Adipose tissue (tissue), 3 donors: Measurements from ENCODE around the gene NFYC. TPM values are rescaled to one million over a fixed set of nuclear protein-coding genes. Genes with fewer than 3 reads are reported as not detected.

Experiments used
- H3K27ac ChIP-seq: one replicate; pipeline ENCODE4 v1.5.1; 2013; ENCODE audit warnings: low read depth, low read length
- WGBS, 3 donors: extraction: QIAGEN DNeasy Blood & Tissue Kit; methylation state at CpG; one replicate each; pipeline ENCODE4 v1.1.7; 2013; 5-methylcytosine and 5-hydroxymethylcytosine counted together
- polyA plus RNA-seq, 3 donors: library from polyadenylated mRNA; stranded (reverse); fragments of 200-250 nt; gene quantifications; one replicate each; pipeline ENCODE4 v1.2.3, GENCODE V29; 2013
- donor health status: healthy with polysubstance abuse.
- donor health status: Bipolar disorder and iron deficiency.
- donor health status: healthy.

Gene NFYC
- polyA plus RNA-seq, 3 donors: 26.5 to 32.9 (median 26.9) TPM

DNA sequence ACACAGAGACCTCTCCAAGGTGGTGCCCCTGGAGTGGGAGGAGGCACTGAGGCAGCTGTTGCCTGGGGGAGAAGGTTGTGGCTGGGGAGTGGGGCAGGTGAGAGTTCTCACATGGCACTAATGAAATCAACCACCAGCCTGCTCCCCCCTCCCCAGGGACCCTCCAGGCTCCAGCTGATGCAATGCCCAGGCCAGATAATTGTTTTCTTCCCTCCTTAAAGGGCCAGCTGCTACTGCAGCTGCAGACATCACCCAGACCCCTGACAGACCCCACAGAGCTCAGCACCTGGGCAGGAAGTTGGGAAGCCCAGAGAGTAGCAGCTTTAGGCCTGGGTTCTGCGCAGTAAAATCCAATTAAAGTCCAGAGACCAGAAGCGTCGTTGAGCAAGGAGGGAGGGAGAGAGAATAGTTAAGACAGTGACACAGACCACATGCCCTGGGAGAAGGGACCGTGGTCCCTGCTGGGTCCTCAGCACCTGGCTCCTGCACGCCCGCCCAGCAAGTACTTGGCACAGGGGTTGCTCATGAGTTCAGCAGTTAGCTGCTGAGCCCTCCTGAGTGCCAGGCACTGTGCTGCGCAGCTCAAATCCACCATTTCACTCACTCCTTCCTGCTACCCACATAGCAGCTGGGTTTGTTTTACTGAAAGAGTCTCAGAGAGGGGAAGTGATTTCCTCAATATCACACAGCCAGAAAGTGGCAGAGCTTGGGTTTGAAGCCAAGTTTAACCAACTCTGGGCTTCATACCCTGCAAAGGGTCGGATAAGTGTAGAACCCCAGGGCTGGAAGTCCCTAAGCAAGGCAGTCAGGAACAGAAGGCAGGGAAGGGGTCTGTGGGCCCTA is 28.0 kb upstream of the NFYC start:
- WGBS, 3 donors: 59 to 67% (median 63%) methylated on average over 8 of the region's 8 CpGs
- no peak overlapping the region for H3K27ac ChIP-seq

DNA sequence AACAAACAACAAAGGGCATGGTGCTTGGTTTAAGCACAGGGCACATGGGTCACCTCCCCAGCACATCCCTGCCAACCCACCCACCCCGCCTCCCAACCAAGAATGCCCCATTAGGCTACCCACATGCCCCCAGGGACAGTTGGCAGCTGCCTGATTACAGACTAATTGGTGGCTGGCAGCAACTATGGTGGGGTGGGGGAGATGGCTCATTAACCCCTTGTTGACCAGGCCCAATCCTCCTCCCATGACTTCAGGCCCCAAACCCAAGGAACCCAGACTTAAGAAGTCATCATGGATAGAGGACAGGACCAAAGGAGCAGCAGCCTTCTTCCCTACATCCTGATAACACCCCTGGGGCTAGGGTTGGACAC is 27.4 kb upstream of the NFYC start:
- H3K27ac ChIP-seq: no peak overlapping the region
- 92 to 100% (median 93%) methylated on average over 1 of the region's 1 CpG for WGBS, 3 donors

DNA sequence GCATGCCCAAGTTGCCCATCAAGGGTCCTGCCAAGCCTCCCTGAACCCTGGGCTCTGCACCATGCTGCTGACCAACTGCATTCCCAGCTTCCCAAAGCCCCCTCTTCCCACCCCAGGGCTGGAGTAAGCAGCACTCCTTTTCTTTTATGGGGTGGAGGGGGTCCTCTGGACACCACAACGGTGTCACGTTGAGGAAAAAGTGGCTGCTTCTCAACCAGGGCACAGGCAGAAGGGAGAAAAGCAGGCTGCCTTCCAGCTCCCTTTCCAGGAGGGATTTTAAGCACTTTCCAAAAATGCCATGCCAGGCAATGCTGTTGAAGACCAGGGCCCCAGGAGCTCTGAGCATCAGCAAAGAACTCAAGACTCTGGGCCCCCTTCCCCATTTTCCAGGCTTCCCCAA is 26.7 kb upstream of the NFYC start:
- no peak overlapping the region for H3K27ac ChIP-seq
- 42 to 70% (median 54%) methylated on average over 2 of the region's 2 CpGs for WGBS, 3 donors

DNA sequence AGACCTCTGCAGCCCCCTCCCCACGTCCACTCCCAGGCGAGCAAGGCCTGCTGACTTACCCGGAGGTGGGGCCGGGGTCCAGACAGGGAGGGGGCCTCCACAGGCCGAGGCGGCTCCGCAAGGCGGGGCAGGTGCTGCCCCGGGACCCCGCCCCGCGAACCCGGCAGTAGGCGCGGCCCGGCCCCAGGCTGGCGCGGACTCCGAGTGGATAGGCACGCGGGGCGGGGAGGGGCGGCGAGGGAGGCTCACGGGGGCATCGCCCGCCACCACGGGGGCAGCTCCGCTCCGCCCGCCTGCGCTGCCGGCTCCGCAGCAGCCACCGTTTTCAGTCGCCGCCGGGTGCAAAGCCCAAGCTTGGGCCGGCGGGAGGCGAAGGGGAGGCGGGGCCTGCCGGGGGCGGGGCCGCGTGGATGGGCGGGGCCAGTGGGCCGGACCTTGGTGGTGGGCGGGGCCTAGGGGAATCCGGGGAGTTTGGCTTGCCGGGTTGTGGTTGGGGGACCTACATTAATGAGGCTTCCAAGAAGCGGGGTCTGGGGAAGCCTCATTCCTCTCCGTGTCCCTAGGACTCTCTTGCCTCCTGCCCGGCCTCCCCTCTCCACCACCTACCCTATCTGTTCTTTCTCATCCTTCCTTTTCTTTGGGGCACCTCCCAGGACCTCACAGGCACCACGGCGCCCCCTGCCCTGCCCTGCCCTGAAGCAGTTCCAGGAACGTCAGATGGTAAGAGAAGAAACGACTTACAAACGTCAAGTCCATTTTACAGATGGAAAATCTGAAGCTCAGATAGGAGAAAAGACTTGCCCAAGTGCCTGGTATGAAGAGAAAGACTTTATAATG is 26.0 kb upstream of the NFYC start, which contains the start of gene RIMS3:
RIMS3 (minus strand) TSS at position 348 of the 837 bp plus-strand sequence. CDS start 23,757 bp downstream, outside the sequence.
- 1 to 4% (median 2%) methylated on average over 31 to 59 of the region's 59 CpGs for WGBS, 3 donors

DNA sequence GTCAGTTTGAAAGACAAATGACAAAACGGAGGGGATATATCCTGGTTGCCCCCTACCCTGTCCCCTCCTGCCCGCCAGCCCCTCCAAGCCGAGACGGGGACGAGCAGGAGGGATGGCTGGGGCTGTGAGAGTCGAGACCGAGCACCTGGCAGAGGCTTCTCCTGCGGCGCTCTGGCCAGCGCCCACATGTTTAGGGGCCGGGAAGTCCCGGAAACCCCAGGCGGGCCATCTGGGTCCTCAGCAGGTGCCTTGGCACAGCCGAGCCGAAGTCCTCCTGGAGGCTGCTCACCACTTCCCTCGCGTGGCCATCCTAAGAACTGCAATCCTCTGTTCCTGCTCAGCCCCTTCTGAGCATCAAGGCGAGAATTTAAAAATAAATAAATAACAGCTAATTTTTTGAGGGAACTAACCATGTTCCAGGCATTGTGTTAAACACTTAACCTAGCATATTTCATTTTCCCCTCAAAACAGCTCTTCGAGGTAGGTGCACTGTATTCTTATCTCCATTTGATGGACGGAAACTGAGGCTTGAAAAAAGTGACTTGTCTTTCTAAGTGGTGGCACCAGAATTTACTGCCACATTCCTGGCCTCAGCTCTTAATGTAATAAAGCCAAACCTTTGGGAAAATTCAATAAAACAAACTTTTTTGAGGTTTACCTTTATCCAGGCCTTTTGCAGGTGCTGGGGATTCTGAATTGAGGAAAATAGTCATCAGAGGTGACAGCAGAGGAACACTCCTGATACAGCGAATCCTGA is 22.6 kb upstream of the NFYC start:
- WGBS, 3 donors: 10 to 12% (median 11%) methylated on average over 21 of the region's 21 CpGs
- no peak overlapping the region for H3K27ac ChIP-seq

More for the DNA sequence above, 26.0 kb upstream of the NFYC start, which contains the start of gene RIMS3:
- H3K27ac ChIP-seq: no peak within 1 kb of the TSS

DNA sequence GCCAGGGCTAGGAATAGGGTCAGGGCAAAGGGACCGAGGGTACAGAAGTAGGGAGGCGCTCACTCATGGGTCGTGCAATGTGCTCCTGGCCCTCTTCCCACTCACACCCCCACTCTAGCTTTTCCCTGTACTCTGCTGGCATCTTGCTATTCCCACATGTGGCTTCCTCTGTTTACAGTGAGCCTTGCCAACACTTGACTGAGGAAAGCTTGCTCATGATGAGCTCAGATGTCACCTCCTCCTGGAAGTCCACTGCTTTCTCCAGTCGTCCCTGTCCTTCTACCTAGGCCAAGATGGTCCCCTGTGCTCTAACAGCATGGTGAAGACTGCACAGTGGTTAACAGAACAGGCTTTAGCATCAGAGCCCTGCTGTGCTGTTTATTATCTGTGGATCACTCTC is 18.1 kb upstream of the NFYC start:
- 78 to 89% (median 78%) methylated on average over 4 of the region's 4 CpGs for WGBS, 3 donors
- H3K27ac ChIP-seq: no peak overlapping the region

DNA sequence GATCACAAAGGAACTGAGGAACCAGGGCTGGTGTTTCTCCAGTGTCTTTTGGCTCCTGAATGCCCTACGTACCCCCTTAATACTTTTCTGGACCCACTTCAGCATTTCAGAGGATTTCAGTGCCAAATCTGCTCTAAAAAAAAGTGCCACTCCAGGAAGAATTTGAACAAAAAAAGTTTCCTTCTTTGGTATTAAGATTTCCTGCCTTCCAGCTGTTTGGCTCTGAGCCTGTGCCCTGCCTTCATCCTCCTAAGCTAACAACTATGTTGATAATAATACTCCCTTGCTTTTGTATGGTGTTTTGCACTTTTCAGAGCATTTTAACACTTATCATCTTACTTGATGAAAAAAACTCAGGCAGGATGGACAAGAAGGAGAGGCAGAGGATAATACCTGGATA is 15.0 kb upstream of the NFYC start:
- no peak overlapping the region for H3K27ac ChIP-seq
- 19 to 58% (median 21%) methylated on average over 1 of the region's 1 CpG for WGBS, 3 donors

DNA sequence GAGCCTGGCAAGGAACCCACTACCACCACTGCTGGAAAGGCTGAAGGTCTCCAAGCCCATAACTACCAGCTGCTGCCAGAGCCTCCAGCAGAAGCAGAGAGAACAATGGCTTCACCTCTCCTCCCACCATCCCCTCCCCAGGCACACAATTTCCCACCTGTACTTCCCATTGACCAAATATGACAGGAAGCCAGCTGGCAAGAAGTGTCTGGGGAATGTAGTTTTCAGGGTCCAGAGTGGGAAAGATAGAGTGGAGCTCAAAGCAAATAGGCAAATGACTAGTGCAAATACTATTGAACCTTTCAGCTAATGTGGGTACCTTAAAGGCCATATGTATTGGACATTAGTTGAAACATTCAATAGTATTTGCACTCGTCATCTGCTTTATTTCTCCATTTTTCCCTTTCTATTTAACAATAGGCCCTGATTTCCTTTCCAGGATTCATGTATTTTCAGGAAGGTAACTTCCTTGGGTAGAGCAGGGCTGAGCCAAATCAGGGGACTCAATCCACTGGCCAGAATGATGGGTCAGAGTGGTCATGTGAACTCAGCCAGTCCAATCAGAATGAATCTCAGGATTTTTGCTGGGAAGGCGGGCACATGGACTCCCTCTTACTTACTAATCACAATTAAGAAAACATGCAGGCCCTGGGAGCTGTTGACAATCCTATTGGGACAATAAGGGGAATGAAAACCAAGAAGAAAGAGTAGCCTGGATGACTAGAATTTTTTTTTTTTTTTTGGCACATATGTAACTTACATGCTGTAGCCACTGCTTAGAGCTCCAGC is 12.1 kb upstream of the NFYC start:
- 89 to 90% (median 90%) methylated on average over 2 of the region's 2 CpGs for WGBS, 3 donors
- no peak overlapping the region for H3K27ac ChIP-seq

DNA sequence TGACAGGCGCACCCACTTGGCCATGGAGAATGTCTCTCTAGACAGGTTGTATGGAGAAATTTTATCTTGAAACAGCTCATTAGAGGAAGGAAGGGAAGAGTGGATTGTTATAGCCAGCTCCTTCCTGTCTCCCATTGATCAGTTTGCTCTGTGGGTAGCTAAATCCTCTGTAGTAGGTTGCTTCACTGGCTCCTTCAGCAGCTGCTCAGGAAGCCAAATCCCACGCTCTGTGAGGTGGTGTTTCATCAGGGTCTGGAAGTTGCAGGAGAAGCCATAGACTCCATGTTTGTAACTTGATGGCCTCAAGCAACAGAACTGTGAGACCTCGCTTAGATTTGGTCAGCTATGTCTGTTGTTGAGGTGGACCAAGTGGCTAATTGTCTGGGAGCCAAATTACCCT is 6.8 kb upstream of the NFYC start:
- 63 to 94% (median 77%) methylated on average over 3 of the region's 3 CpGs for WGBS, 3 donors
- no peak overlapping the region for H3K27ac ChIP-seq

DNA sequence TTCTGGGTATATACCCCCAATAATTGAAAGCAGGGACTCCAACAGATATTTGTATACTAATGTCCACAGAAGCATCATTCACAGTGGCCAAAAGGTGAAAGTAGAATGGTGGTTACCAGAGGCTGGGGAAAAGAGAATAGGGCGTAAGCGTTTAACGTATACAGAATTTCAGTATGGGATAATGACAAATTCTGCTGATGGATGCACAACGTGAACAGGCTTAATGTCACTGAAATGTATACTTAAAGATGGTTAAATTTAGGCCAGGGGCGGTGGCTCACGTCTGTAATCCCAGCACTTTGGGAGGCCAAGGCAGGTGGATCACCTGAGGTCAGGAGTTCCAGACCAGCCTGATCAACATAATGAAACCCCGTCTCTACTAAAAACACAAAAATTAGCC is 4.4 kb upstream of the NFYC start:
- no peak overlapping the region for H3K27ac ChIP-seq
- WGBS, 3 donors: 93 to 97% (median 94%) methylated on average over 7 of the region's 7 CpGs

DNA sequence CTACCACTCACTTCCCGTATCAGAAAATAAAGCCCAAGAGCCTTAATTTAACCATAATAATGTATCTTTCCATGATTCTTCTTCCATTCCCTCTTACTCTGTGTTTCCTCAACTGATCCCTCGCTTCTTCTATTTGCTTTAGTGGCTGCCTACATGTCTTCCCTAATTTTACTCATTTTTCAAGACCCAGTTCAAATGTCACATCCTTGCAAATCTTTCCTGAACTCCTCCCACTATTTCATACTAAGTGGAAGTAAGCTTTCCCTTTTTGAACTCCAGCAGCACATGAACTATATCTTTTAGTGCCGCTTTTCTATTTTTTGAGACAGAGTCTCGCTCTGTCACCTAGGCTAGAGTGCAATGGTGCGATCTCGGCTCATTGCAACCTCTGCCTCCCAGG is 3.8 kb upstream of the NFYC start:
- H3K27ac ChIP-seq: no peak overlapping the region
- WGBS, 3 donors: 95 to 97% (median 95%) methylated on average over 6 of the region's 6 CpGs

DNA sequence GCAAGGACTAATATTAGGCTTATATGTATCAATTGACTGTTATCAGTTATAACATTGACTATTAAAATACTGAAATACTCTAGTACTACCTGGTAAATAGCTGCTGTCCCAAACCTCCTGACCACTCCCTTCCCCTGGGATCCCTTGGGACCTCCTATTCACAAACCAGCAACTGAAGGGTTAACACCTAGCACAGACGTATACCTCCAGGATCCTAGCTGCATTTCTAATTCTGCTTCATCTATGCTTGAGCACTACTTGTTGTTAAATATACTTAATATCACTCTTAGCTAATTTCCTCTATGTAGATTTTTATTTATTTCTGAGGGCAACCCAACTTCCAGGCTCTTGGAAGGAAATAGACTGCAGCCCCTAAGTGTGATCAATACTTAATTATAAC is 1.8 kb upstream of the NFYC start:
- no peak overlapping the region for H3K27ac ChIP-seq

DNA sequence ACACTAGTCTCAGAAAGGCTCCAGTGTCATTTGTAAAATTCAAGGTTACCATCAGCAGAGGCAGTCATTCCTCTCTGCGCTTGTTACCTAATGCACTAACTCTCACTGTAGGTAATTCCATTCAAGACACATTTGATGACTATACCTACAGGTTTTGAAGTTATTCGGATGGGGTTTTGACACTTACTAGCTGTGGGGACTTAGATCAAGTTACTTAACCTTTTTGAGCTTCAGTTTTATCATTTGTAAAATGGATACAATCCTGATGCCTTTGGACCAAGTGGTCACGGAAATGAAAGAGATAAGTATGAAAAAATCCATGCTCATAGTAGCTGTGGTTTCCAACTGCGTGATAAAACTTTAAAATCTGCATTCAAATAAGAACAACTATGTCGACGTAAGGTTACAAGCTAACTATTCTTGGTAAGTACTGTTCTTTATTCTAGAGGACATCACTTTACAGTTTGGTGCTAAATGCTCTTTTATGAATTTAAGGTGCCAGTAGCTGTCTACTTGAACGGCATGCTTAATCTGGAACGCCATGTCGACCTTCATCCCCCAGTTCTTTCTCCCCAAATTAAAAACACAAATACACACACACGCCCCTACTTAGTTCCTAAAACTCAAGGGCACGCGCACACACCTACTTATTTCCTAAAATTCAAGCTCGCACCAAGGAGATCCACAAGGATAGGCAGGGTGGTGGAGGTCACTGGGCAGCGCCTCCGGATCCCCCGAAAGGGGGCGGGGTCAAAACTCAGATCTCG is 550 bp upstream of the NFYC start:
- no peak overlapping the region for H3K27ac ChIP-seq
- WGBS, 3 donors: 12 to 22% (median 20%) methylated on average over 18 of the region's 18 CpGs

More for the DNA sequence above, 1.8 kb upstream of the NFYC start:
- WGBS, 3 donors: 8 to 42% (median 23%) methylated on average over 1 of the region's 1 CpG

DNA sequence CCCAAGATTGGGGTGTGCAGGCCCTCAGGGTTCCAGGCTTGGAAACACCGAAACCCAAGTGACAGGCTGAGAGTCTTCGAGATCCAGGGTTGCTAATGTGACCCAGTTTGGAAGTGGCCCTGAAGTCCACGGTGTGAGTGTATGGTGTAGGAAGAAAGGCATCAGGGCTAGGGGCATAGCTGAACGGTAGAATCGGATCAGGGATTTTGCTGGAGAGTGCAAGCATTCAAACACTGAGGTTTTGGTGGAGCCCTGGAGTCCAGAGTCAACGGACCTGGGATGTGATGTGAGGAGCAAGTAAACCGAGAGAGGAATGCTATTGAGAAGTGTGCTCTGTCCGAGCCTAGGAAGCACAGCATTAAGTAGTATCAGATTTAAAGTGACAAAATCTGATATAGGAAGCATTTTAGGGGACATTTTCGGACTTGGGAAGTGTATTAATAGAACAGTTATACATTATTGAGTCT is 958 bp downstream of the NFYC start:
- H3K27ac ChIP-seq: no peak overlapping the region
- WGBS, 3 donors: 2 to 5% (median 3%) methylated on average over 9 of the region's 9 CpGs

DNA sequence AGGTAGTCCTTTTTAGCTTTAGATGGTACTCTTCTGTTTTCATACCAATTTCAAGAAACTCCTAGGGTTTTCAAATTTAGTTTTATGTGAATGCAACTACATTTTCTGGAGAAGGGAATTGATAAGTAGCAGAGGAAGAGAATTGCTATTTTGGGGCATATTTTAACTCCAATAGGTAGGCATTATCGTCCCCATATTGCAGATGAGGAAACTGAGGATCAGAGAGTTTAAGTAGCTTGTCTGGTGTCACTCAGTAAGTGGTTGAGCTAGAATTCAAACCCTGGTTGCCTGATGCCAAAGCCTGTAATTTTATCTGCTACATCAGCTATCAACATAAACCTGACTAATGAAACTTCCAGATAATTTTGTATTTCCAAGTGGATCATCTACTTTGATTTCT is 1.9 kb downstream of the NFYC start:
- no peak overlapping the region for H3K27ac ChIP-seq
- 62 to 91% (median 83%) methylated on average over 1 of the region's 1 CpG for WGBS, 3 donors

DNA sequence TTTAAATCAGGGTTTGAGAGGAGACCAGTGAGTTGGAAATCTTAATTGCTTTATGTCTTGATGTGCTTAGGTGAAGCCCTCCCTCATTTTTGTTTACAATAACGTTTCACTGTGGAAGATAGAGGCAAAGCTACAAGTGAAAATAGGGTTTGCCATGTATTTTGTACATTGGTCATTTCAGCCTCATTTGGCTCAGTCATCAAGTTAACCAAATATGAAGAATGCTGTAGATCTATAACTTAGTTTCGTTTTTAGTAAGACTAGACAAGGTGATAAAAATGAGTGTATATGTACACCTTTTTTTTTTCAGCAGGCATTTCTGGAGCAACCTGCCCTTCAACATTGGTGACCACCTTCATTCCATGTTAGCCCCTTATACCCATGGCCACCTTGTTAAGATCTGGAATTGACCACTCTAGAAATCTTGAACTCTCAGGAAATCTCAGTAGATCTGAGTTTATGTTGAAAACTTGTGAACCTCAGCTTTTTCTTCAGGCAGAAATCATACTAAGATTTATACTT is 2.9 kb downstream of the NFYC start:
- WGBS, 3 donors: 36 to 59% (median 58%) methylated on average over 2 of the region's 2 CpGs
- H3K27ac ChIP-seq: no peak overlapping the region

DNA sequence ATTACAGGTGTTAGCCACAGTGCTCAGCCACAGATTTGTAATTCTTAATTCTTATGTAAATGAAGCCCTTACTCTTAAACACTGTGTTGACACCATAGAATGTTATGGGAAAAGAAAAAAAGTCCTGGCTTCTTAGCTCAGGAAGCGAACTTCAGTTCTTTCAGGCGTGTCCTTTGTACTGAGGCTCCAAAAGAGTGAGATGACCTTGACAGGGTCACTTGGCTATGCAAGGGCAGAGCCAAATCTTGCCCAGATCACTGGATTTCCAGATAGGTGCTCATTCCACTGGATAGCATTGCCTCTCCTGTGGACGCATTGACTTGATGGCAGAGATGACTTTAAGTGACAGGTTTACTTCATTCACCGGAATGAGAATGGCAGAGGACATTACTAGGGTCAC is 4.8 kb downstream of the NFYC start:
- 69 to 87% (median 83%) methylated on average over 4 of the region's 4 CpGs for WGBS, 3 donors
- no peak overlapping the region for H3K27ac ChIP-seq
